COLO668 (cell line): ENCODE data around the gene PCDH18.
"Not testable (repeated sequence)": the region's sequence is repeated elsewhere in the genome, so short reads cannot be mapped to it uniquely, and the experiment has no call there.

Experiments used
- DNase-seq: peaks from one replicate; lab custom pipeline; 2025; ENCODE audit not compliant: unreplicated experiment; lab: John Stamatoyannopoulos, UW

Gene PCDH18

GRCh38 chr4:137531986-137532868, at the start of gene PCDH18:
Gene PCDH18 (minus strand): TSS chr4:137532494. CDS start chr4:137532088, 406 bp downstream.
- DNase-seq = no peak

GRCh38 chr4:137576446-137576845, 44.2 kb upstream of the PCDH18 start:
- DNase-seq = no peak

- no peak for DNase-seq
These were observed 40.4 kb upstream of the PCDH18 start for GRCh38 chr4:137572647-137573046.

GRCh38 chr4:137572163-137572562, 39.9 kb upstream of the PCDH18 start:
- no peak for DNase-seq

GRCh38 chr4:137559801-137560200, 27.5 kb upstream of the PCDH18 start:
- DNase-seq = no peak

- DNase-seq = no peak
These were observed 26.7 kb upstream of the PCDH18 start for GRCh38 chr4:137558951-137559350.

GRCh38 chr4:137545461-137545861, 13.2 kb upstream of the PCDH18 start:
- DNase-seq = no peak

GRCh38 chr4:137543648-137544047, 11.4 kb upstream of the PCDH18 start:
- DNase-seq = no peak

- DNase-seq = no peak
These were observed 10.9 kb upstream of the PCDH18 start for GRCh38 chr4:137543198-137543597.

GRCh38 chr4:137541876-137542646, 9.8 kb upstream of the PCDH18 start:
- no peak for DNase-seq

- DNase-seq = no peak
These were observed 8.9 kb upstream of the PCDH18 start for GRCh38 chr4:137541181-137541580.

GRCh38 chr4:137540356-137540755, 8.1 kb upstream of the PCDH18 start:
- no peak for DNase-seq

GRCh38 chr4:137538526-137538925, 6.2 kb upstream of the PCDH18 start:
- no peak for DNase-seq

- not testable (repeated sequence) for DNase-seq
These were observed 5.5 kb upstream of the PCDH18 start for GRCh38 chr4:137537807-137538206.

- DNase-seq = no peak
These were observed 4.7 kb upstream of the PCDH18 start for GRCh38 chr4:137536789-137537561.

GRCh38 chr4:137535718-137536117, 3.4 kb upstream of the PCDH18 start:
- DNase-seq = no peak

- no peak for DNase-seq
These were observed 2.2 kb upstream of the PCDH18 start for GRCh38 chr4:137534516-137534915.

GRCh38 chr4:137533855-137534254, 1.6 kb upstream of the PCDH18 start:
- DNase-seq = no peak

GRCh38 chr4:137532869-137533236, 559 bp upstream of the PCDH18 start:
- no peak for DNase-seq

GRCh38 chr4:137531168-137531985, 917 bp downstream of the PCDH18 start:
- DNase-seq = no peak

- DNase-seq = no peak
These were observed 2.1 kb downstream of the PCDH18 start for GRCh38 chr4:137530176-137530575.
